Measurements from ENCODE around the gene NTN3. TPM values are rescaled to one million over a fixed set of nuclear protein-coding genes. Genes with fewer than 3 reads are reported as not detected.

Gene NTN3
- polyA plus RNA-seq, 1 of the 3 experiments (the other 2 are of a cell fraction) = 0.28 TPM

GRCh38 chr16:2476741-2477140 is 5.6 kb downstream of the NTN3 start:
- no peaks in the 10 kb centered on the region for H3K9me2 ChIP-seq

GRCh38 chr16:2477327-2477726 is 6.2 kb downstream of the NTN3 start:
- Histone ChIP-seq H3K4me1 (ENCODE audit: control insufficient read depth in 1 of 2, insufficient read depth in 2 of 2, low read depth in 1 of 2, low read length in 1 of 2) (peaks cover 1 to 47% of the 10 kb centered on the region in 2 experiments), H3K36me3 (replicated peaks in 1 of 2; ENCODE audit: control insufficient read depth in 1 of 2, insufficient read depth in 2 of 2, low read length in 1 of 2) (no peaks in the 10 kb centered on the region), H3K27ac (ENCODE audit: low read depth in 2 of 2, low read length in 1 of 2) (no peak overlapping the region), H3K9me3 (no peaks in the 10 kb centered on the region), H3K4me2 (no peak overlapping the region), H3K9me2 (no peaks in the 10 kb centered on the region), H3K4me3 (ENCODE audit: low read depth in 2 of 2, low read length in 1 of 2) (no peak overlapping the region), H2AFZ (ENCODE audit: low read depth) (no peak overlapping the region), H3K9ac (no peak overlapping the region), H3K27me3 (ENCODE audit: insufficient read depth) (no peaks in the 10 kb centered on the region), H4K20me1 (ENCODE audit: insufficient read depth) (no peaks in the 10 kb centered on the region), H3F3A (replicated peaks; ENCODE audit: insufficient read depth) (peaks cover 9% of the 10 kb centered on the region), H3K79me2 (ENCODE audit: insufficient read depth) (peaks cover 18% of the 10 kb centered on the region)
- 93% methylated on average over 3 of the region's 3 CpGs for whole genome bisulfite sequencing (ENCODE audit: low lambda C conversion rate)
- no peak for TF ChIP-seq FOSL2 (IDR thresholded peaks at IDR 0.05; ENCODE audit: borderline replicate concordance, low read depth)
- no peak for TF ChIP-seq IRF3 (IDR thresholded peaks at IDR 0.05; ENCODE audit: low read depth, low read length)
- TF ChIP-seq FOXM1 (IDR thresholded peaks at IDR 0.05; ENCODE audit: low read depth) = no peak
- TF ChIP-seq FOXJ3 (CRISPR knock-in tag; IDR thresholded peaks at IDR 0.05) = no peak
- no peak for TF ChIP-seq USF1 (IDR thresholded peaks at IDR 0.05; ENCODE audit: borderline replicate concordance, low read depth)
- TF ChIP-seq CHD2 (IDR thresholded peaks at IDR 0.05; ENCODE audit: low read length, partially characterized antibody) = no peak
- TF ChIP-seq ELF1 (IDR thresholded peaks at IDR 0.05) = no peak
- no peak for TF ChIP-seq NRF1 (IDR thresholded peaks at IDR 0.05; ENCODE audit: low read depth, low read length)
- TF ChIP-seq POLR2AphosphoS5 (IDR thresholded peaks at IDR 0.05; ENCODE audit: low read depth, low read length) = no peak
- no peak for TF ChIP-seq RCOR1 (IDR thresholded peaks at IDR 0.05; ENCODE audit: low read length)
- no peak for TF ChIP-seq YY1 (IDR thresholded peaks at IDR 0.05; ENCODE audit: low read depth)
- TF ChIP-seq ZBTB33 (IDR thresholded peaks at IDR 0.05; ENCODE audit: borderline replicate concordance, low read depth) = no peak
- ChIA-PET CTCF (interaction anchor here (0.8 to 4.1 kb wide), 4 partner anchors 9 to 38 kb away, joined by 3 to 20 read pairs (median 6); no protein-coding TSS in a partner anchor), POLR2A (interaction anchor here (1.2 kb wide), 2 partner anchors 10 to 37 kb away, joined by 3 read pairs; no protein-coding TSS in a partner anchor)
- DNase-seq = no peak

More at GRCh38 chr16:2476741-2477140, 5.6 kb downstream of the NTN3 start:
- H3K4me1 ChIP-seq (ENCODE audit: control insufficient read depth in 1 of 2, insufficient read depth in 2 of 2, low read depth in 1 of 2, low read length in 1 of 2) = peaks cover 0 to 47% of the 10 kb centered on the region in 2 experiments; a peak in 3 of 4 replicates
- no peaks in the 10 kb centered on the region for H3K9me3 ChIP-seq
- TF ChIP-seq SIN3A (IDR thresholded peaks at IDR 0.05; ENCODE audit: borderline replicate concordance, low read depth, low read length) (no peak), USF2 (IDR thresholded peaks at IDR 0.05; ENCODE audit: borderline replicate concordance, low read depth, low read length) (no peak), RXRA (IDR thresholded peaks at IDR 0.05; ENCODE audit: borderline replicate concordance, low read depth) (no peak), TEAD4 (IDR thresholded peaks at IDR 0.05; ENCODE audit: borderline replicate concordance, insufficient read depth) (no peak), GABPA (IDR thresholded peaks at IDR 0.05; ENCODE audit: low read depth) (no peak), MEF2A (IDR thresholded peaks at IDR 0.05; ENCODE audit: borderline replicate concordance, low read depth) (no peak), NRF1 (IDR thresholded peaks at IDR 0.05; ENCODE audit: low read depth, low read length) (no peak), RCOR1 (IDR thresholded peaks at IDR 0.05; ENCODE audit: low read length) (no peak), FOXJ3 (CRISPR knock-in tag; IDR thresholded peaks at IDR 0.05) (no peak), SMC3 (IDR thresholded peaks at IDR 0.05; ENCODE audit: low read depth, low read length) (no peak), JUND (IDR thresholded peaks at IDR 0.05) (no peak), GATA2 (CRISPR knock-in tag; IDR thresholded peaks at IDR 0.05) (no peak)
- H3K9ac ChIP-seq = no peak overlapping the region
- DNase-seq = no peak
- no peaks in the 10 kb centered on the region for H3K36me3 ChIP-seq (replicated peaks in 1 of 2; ENCODE audit: control insufficient read depth in 1 of 2, insufficient read depth in 2 of 2, low read length in 1 of 2)
- H4K20me1 ChIP-seq (ENCODE audit: insufficient read depth) = no peaks in the 10 kb centered on the region
- H3K4me2 ChIP-seq = no peak overlapping the region
- no peak overlapping the region for H3K4me3 ChIP-seq (ENCODE audit: low read depth in 2 of 2, low read length in 1 of 2)
- CTCF ChIA-PET = interaction anchor here (4.1 kb wide), 1 partner anchor 25 kb away, joined by 20 read pairs; no protein-coding TSS in a partner anchor
- H3K27me3 ChIP-seq (ENCODE audit: insufficient read depth) = no peaks in the 10 kb centered on the region
- POLR2A ChIA-PET = interaction anchor here (1.2 kb wide), 1 partner anchor 10 kb away, joined by 3 read pairs; no protein-coding TSS in a partner anchor
- peaks cover 18% of the 10 kb centered on the region for H3K79me2 ChIP-seq (ENCODE audit: insufficient read depth)
- 97% methylated on average over 3 of the region's 3 CpGs for WGBS (ENCODE audit: low lambda C conversion rate)
- no peak overlapping the region for H2AFZ ChIP-seq (ENCODE audit: low read depth)
- H3K27ac ChIP-seq (ENCODE audit: low read depth in 2 of 2, low read length in 1 of 2) = no peak overlapping the region
- H3F3A ChIP-seq (replicated peaks; ENCODE audit: insufficient read depth) = peaks cover 9% of the 10 kb centered on the region
